MM.1S (cell line): ENCODE data around the gene ZNRF1.

ENCODE experiments used
- DNase-seq: peaks from one replicate; pipeline ENCODE4 v3.0.0-alpha.2; 2015
- H2AFZ ChIP-seq: fragments of 300-600 bp; sonication (generic); 2 replicates; pipeline ENCODE4 v1.6.0; 2016; ENCODE audit warnings: antibody characterized with exemption, low read length
- H3F3A ChIP-seq: fragments of 300-600 bp; sonication (generic); 2 replicates; pipeline ENCODE4 v1.6.1; 2016; ENCODE audit warnings: mild to moderate bottlenecking, antibody characterized with exemption, low read length, moderate library complexity, mixed read lengths; ENCODE audit not compliant: insufficient read depth
- H3K27ac ChIP-seq: fragments of 300-600 bp; sonication (generic); 2 replicates; pipeline ENCODE4 v1.5.1; 2016; ENCODE audit warnings: mild to moderate bottlenecking, low read length
- H3K27me3 ChIP-seq: fragments of 300-600 bp; sonication (generic); replicated peaks from 2 replicates; pipeline ENCODE4 v1.6.0; 2016; ENCODE audit warnings: low read length; ENCODE audit not compliant: insufficient read depth
- H3K36me3 ChIP-seq: fragments of 300-600 bp; sonication (generic); replicated peaks from 2 replicates; pipeline ENCODE4 v1.6.1; 2016; ENCODE audit warnings: mild to moderate bottlenecking, low read length, mixed read lengths; ENCODE audit not compliant: insufficient read depth
- H3K4me1 ChIP-seq: fragments of 300-600 bp; sonication (generic); 2 replicates; pipeline ENCODE4 v1.6.1; 2016; ENCODE audit warnings: low read length, mixed read lengths
- H3K4me2 ChIP-seq: fragments of 300-600 bp; sonication (generic); 2 replicates; pipeline ENCODE4 v1.6.0; 2016; ENCODE audit warnings: low read depth, low read length
- H3K4me3 ChIP-seq: fragments of 300-600 bp; sonication (generic); 2 replicates; pipeline ENCODE4 v1.5.1; 2016; ENCODE audit warnings: low read length, mixed read lengths
- H3K79me2 ChIP-seq: fragments of 300-600 bp; sonication (generic); 2 replicates; pipeline ENCODE4 v1.6.1; 2016; ENCODE audit warnings: mixed run types, low read length, mixed read lengths
- H3K9ac ChIP-seq: fragments of 300-600 bp; sonication (generic); 2 replicates; pipeline ENCODE4 v1.6.1; 2016; ENCODE audit warnings: low read length, mixed read lengths
- H3K9me2 ChIP-seq: fragments of 300-600 bp; sonication (generic); replicated peaks from 2 replicates; pipeline ENCODE4 v1.6.1; 2016; ENCODE audit warnings: mild to moderate bottlenecking, low read length, mixed read lengths; ENCODE audit not compliant: insufficient read depth
- H3K9me3 ChIP-seq: fragments of 300-600 bp; sonication (generic); replicated peaks from 2 replicates; pipeline ENCODE4 v1.6.1; 2016; ENCODE audit warnings: mild to moderate bottlenecking, low read length, mixed read lengths; ENCODE audit not compliant: insufficient read depth
- H4K20me1 ChIP-seq: fragments of 300-600 bp; sonication (generic); 2 replicates; pipeline ENCODE4 v1.6.1; 2016; ENCODE audit warnings: mild to moderate bottlenecking, low read length, moderate library complexity, mixed read lengths; ENCODE audit not compliant: insufficient read depth
- CTCF ChIP-seq: fragments of 300-600 bp; sonication (generic); IDR thresholded peaks from 2 replicates; pipeline ENCODE4 v1.5.1; 2016; ENCODE audit warnings: antibody characterized with exemption, low read length, mixed read lengths
- EZH2 ChIP-seq: fragments of 300-600 bp; sonication (generic); optimal IDR thresholded peaks from 2 replicates; pipeline ENCODE3; 2017; ENCODE audit warnings: low read depth, mild to moderate bottlenecking, antibody characterized with exemption, low read length, mixed read lengths
- EZH2phosphoT487 ChIP-seq: fragments of 300-600 bp; sonication (generic); IDR thresholded peaks from 2 replicates; pipeline ENCODE4 v1.6.1; 2018; ENCODE audit warnings: antibody characterized with exemption, low read length

Gene ZNRF1

GRCh38 chr16:75099075-75099667 is 100.3 kb downstream of the ZNRF1 start:
- Histone ChIP-seq H3K79me2 (no peaks in the 10 kb centered on the region), H3K9me2 (no peaks in the 10 kb centered on the region), H3K4me1 (no peaks in the 10 kb centered on the region), H3K9ac (no peak overlapping the region), H3K27me3 (no peaks in the 10 kb centered on the region), H3K4me2 (no peak overlapping the region), H3F3A (no peaks in the 10 kb centered on the region), H2AFZ (no peak overlapping the region), H3K36me3 (no peaks in the 10 kb centered on the region), H3K9me3 (no peaks in the 10 kb centered on the region), H3K27ac (no peak overlapping the region), H4K20me1 (no peaks in the 10 kb centered on the region), H3K4me3 (no peak overlapping the region)
- no peak for DNase-seq
- TF ChIP-seq EZH2phosphoT487 = no peak
- no peak for TF ChIP-seq CTCF
- no peak for TF ChIP-seq EZH2

GRCh38 chr16:75099738-75100602 is 101.1 kb downstream of the ZNRF1 start:
- Histone ChIP-seq H3K27me3 (no peaks in the 10 kb centered on the region), H3K27ac (no peak overlapping the region), H3K4me3 (no peak overlapping the region), H3K9me2 (no peaks in the 10 kb centered on the region), H3K36me3 (no peaks in the 10 kb centered on the region), H3K9ac (no peak overlapping the region), H3K4me1 (no peaks in the 10 kb centered on the region), H3F3A (no peaks in the 10 kb centered on the region), H4K20me1 (no peaks in the 10 kb centered on the region), H3K9me3 (no peaks in the 10 kb centered on the region), H2AFZ (no peak overlapping the region), H3K4me2 (no peak overlapping the region), H3K79me2 (no peaks in the 10 kb centered on the region)
- no peak for DNase-seq
- TF ChIP-seq EZH2 = no peak
- no peak for TF ChIP-seq EZH2phosphoT487
- no peak for TF ChIP-seq CTCF

- TF ChIP-seq EZH2 (no peak), EZH2phosphoT487 (no peak), CTCF (no peak)
- H3K4me1 ChIP-seq = no peaks in the 10 kb centered on the region
- no peak overlapping the region for H3K4me3 ChIP-seq
- H3K9ac ChIP-seq = no peak overlapping the region
- H2AFZ ChIP-seq = no peak overlapping the region
- H3K4me2 ChIP-seq = no peak overlapping the region
- no peaks in the 10 kb centered on the region for H3F3A ChIP-seq
- no peaks in the 10 kb centered on the region for H3K79me2 ChIP-seq
- H3K27me3 ChIP-seq = no peaks in the 10 kb centered on the region
- no peaks in the 10 kb centered on the region for H3K36me3 ChIP-seq
- no peaks in the 10 kb centered on the region for H3K9me3 ChIP-seq
- DNase-seq = no peak
- no peaks in the 10 kb centered on the region for H4K20me1 ChIP-seq
- no peaks in the 10 kb centered on the region for H3K9me2 ChIP-seq
- no peak overlapping the region for H3K27ac ChIP-seq
Observed at GRCh38 chr16:75100603-75100990, 101.8 kb downstream of the ZNRF1 start.
